Inflammatory macrophage treated with lipopolysaccharide for 4 hours (primary cell): ENCODE results near the gene INTS14.
"Not testable (repeated sequence)": the region's sequence is repeated elsewhere in the genome, so short reads cannot be mapped to it uniquely, and the experiment has no call there.

ENCODE experiments used
- DNase-seq: peaks from one replicate; pipeline ENCODE4 v3.0.0-alpha.2; 2020

INTS14 gene

GRCh38 chr15:65630760-65631159 is 19.8 kb upstream of the INTS14 start:
- no peak for DNase-seq

DNA sequence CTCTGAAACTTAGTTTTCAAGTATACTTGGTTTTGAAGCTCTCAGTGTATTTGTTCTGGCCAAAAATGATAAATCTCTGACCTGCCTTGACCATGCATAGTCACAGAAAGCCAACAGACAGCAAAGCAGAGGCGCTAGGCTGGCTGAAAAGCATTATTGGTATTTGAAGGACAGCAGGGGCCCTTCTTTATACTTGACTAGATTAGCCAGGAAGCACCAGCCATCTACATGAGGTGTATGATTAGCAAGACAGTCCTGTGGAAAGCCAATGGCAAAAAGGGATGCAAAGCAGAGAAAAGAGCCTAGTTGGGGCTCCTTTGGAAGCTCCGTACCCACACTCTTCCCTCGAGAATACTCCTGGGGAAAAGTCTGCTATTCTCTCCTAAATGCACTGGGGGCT is 18.6 kb upstream of the INTS14 start:
- no peak for DNase-seq

DNA sequence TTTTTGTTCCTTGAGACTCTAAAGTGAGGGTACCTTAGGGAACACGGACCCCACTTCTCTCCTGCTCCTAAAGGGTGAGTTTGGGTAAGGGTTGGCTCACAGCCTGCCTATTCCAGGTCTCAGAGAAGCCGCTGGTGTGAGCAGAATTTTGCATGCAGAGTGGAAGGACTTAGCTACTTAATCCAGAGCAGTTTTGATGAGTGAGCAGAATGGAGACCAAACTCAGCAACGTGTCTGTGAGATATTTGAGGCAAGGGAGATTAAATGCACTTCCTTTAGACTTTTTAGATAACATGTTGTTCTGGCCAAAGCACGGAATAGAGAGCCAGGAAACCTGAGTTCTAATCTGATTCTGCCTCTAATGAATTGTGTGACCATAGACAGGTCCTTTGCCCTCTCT is 15.9 kb upstream of the INTS14 start:
- no peak for DNase-seq

GRCh38 chr15:65623103-65623502 is 12.2 kb upstream of the INTS14 start:
- no peak for DNase-seq

DNA sequence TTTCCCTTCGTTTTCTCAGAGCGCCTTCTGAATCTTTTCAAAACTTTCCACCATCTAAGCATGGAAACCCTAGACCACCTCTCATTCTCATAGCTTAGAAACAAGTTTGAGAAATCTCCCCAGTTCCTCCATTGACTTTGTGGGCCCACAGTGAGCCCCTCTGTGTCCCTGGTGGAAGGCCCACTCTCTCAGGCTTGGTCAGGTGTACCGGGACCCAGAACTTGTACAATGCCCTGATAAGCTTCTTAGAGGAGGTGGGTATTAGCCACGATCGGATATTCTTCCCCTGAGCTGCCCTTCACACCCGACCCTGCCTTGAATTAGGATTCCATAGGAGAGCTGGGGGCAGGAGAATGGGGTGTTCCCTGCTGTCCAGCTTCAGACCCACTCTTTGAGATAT is 10.7 kb upstream of the INTS14 start, which contains the start of gene SLC24A1:
Gene SLC24A1 (plus strand): TSS at position 301 of the 400 bp plus-strand sequence. CDS start 2,143 bp downstream, outside the sequence.
- no peak for DNase-seq

- DNase-seq, result no peak
These were observed 9.9 kb upstream of the INTS14 start for GRCh38 chr15:65620833-65621232.

- DNase-seq, result no peak
These were observed 8.8 kb upstream of the INTS14 start for GRCh38 chr15:65619626-65620290.

DNA sequence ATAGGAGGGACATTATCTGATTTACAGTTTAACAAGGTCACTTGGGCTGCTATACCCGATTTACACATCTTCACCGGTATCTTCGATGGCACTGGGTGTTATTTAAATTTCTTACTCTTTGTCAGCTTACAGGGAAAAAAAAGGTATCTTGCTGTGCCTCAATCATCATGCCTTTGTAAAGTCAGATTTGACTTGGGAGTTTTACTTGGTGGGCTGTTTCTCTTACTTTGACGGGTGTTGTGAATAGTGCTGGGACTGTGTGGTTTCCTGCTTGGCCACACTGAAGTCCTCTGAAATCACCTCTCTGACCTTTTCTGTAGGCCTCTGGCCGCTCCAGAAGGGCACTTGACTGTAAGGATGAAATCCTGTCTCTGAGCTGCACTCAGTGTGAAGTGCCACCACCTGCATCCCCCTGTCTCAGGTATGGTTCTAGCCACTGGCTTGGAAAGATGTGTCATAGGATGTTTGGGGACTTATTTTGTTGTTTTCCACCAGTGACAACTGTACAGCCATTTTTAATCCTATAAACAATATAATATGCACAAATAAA is 7.7 kb upstream of the INTS14 start:
- DNase-seq, result no peak

- DNase-seq, result not testable (repeated sequence)
These were observed 5.0 kb upstream of the INTS14 start for GRCh38 chr15:65615887-65616286.

DNA sequence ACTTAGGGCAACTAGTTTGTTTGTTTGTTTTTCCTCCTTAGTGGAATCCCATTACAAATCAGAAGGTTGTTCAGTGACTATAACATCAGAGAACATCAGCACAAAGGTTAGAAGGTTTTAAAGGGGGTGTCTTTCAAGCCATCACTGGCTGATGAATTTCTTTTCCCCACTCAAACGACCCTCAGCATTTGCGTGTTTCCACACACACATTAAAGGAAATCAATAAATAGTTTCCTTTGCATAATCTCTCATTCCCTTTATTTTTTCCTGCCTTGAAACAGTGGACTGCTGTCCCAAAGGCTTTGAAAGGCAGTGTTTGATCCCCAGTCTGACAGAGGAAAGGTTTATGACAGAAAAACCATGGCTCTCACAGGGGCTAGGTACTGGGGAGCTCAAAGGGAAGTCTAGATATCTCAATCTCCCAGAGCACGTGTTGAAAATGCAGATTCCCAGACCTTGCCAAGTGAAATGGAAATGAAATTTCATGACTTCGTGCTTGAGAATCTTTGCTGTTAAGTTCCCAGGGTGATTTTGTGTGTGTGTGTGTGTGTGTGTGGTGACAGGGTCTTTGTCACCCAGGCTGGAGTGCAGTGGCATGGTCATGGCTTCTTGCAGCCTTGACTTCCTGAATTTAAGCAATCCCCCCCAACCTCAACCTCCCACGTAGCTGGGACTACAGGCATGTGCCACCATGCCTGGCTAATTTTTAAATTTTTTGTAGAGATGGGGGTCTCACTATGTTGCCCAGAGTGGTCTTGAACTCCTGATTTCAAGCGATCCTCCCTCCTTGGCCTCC is 2.2 kb upstream of the INTS14 start:
- peak; percentile 62 for DNase-seq

DNA sequence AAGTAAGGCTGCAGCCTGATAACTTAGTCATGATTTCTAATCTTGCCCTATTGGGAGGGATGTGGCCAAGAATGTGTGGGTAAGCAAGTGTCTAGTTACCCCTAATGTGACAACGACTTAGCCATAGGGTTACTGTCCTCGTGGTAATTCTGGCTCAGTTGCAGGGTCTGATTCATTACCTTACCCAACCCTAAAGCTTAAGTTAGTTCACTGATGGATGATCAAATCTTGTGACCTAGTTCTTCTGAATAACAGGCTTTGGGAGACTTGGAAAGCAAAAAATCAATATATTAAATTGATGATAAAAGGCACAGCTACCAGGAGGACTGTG is 1.6 kb upstream of the INTS14 start:
- DNase-seq, result peak; percentile 59

DNA sequence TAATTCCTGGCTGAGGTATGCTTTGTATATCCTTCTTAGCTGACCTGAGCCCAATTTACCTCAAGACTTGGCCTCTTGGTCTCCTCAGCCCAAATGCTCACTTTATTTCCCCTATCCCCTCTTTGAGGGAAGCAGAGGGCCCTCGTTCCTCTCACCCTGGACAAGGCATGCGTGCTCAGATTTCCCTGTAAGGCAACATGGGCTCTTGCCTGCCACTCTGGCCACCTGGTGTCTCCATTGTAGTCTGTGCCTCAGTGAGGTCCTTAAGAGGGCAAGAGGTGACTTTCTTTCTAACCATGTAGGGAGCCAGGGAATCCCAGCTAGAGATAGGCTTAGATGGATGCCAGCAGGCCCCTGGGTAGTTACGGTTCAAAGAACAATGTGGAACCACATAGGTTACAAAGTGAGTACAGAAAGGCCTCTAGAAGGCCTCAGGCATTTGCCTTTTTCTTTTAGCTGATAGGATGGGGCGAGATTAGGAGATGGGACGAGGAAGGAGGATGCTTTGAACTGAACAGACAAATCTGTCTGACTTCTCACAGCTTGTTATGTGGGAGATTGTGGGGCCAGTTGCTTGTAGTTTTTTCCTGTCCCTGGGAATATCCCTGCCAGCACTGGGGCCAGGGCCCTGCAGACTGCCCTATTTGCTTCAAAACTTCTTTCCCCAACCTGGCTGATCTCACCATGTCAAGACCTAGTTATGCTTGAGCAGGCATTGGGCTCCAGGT is 1.1 kb upstream of the INTS14 start:
- no peak for DNase-seq

DNA sequence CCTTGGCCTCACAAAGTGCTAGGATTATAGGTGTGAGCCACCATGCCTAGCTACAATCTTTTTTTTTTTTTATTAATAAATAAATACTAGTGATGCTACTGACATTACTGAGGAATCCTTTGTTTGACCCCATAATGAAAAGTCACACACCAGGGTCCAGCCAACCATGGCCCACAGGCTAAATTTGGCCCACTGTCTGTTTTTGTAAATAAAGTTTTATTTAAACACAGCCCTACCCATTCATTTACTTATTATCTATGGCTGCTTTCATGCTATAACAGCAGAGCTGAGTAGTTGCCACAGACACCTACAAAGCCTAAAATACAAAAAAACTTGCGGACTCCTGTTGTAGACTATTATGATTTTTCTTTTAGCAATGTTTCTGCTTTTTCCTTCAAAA is 7.4 kb downstream of the INTS14 start:
- no peak for DNase-seq

DNA sequence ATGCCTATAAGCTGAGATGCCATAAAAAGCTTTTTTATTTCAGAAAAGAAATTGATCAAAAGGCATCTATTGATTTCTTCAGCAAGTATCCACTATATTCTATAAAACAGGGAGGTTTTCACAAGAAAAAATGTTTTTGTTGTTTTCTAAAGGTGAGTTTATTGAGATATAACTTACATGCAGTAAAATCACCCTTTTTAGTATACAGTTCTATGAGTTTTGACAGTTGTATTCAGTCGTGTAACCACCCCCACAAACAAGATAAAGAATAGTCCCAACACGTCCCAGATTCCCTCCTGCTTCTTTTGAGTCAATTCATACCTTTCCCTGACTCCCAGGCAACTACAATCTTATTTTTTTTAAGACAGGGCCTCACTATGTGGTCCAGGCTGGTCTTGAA is 7.8 kb downstream of the INTS14 start:
- DNase-seq, result no peak

- no peak for DNase-seq
These were observed 11.3 kb downstream of the INTS14 start for GRCh38 chr15:65599677-65600076.

DNA sequence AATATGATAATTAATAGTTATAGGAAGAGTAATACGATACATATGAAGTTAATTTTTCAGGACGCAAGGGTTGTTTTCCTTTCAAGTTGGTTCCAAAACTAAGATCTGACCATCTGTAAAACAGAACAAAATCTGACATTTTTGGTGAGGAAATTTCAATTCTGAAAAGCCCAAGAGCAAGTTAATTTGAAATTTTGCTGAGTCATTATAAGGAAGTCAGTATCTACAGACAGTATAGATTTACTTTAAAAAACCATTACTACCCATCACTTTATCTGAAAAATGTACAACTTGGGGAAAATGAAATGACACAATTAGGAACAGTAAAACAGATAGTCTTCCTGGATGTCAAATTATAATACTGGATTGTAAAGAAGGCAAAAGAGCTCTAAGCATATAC is 12.5 kb downstream of the INTS14 start:
- DNase-seq, result no peak

- DNase-seq, result no peak
These were observed 15.0 kb downstream of the INTS14 start for GRCh38 chr15:65595960-65596359.

- no peak for DNase-seq
These were observed 23.8 kb downstream of the INTS14 start for GRCh38 chr15:65587094-65587493.

DNA sequence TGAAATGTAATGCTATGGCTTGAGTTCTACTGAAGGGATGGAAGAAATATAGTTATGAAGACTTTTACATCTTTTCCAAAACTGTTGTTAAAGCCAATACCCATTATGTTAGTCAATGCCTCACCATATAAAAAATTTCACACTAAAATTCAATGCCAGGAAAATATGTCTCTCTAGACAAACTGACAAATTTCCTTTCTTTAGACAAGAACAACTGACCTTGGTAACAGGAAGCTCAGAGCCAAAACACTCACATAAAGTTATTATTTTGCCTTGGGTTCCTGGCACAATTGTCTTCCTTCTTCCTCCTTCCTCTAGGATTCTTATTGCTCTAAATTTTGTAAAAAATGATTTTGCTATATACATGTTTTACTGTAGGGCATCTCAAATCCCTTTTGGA is 26.7 kb downstream of the INTS14 start:
- no peak for DNase-seq

GRCh38 chr15:65583701-65584100 is 27.2 kb downstream of the INTS14 start:
- no peak for DNase-seq

DNA sequence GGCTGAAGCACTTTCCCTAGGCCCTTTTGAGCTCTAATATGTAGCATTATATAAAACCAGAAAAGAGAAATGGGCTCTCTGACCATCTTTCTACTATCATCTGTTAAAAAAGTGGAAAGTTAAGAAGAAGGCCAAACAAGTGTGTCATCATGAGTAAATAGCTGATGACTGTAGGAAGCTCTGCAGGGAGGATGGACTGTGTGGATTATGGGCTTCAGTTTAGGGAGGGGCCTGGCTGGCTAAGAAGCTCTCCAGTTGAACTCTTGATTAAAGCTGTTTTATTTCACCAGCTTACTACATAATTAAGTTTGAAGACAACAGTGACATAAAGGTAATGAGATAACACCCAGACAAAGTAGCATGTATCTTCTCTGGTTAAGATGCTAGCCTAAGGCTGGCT is 30.6 kb downstream of the INTS14 start:
- no peak for DNase-seq

GRCh38 chr15:65579762-65580161 is 31.2 kb downstream of the INTS14 start:
- no peak for DNase-seq

DNA sequence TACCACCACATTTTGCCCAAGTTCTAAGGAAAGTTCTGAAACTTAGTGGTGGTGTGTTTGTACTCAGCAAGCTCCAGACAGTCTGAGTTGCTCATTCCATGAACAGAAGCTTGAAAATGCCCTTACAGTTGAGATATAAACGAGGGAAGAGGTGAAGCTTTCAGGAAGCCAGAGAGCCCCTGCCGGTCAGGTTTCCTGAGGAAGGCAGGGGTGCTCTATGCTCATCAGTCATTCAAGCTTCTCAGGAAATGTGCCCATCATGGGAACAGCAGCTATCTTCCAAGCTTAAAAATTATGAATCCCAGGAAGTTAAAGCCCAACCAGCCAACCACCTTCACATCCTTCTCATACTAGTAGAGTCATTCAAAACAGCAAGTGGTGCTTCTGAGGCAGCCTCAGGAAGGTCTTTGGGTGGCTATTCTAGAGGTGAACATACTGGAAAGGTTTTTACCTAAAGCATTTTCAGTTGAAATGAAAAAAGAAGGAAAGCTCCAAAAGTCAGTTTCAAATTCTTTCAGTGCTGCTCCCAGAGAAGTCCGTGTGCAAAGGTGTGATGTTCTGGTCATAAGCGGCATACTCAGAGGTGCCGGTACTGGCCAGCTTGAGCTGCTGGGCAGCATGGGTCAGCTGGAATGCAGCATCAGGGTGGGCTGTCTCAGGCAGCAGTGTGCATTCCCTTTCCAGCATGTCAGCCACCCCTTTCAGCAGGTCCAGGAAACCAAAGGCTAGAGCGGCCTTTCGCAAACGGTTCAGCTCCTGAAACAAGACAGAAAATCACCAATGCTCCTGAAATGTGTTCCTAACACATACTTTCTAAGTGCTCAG is 31.8 kb downstream of the INTS14 start:
- no peak for DNase-seq
